GM19025 (cell line): ENCODE measurements around the gene RAB21.
"Not testable (repeated sequence)": the region's sequence is repeated elsewhere in the genome, so short reads cannot be mapped to it uniquely, and the experiment has no call there.

Experiments
- ATAC-seq: cut with Tn5 transposase; IDR thresholded peaks from one replicate; pipeline ENCODE4 v1.9.1; 2021; ENCODE audit warnings: mild to moderate bottlenecking, low read depth, moderate library complexity; ENCODE audit not compliant: unreplicated experiment

Gene RAB21

GRCh38 chr12:71791473-71792150 lies 36.9 kb downstream of the RAB21 start:
- ATAC-seq: no peak

DNA sequence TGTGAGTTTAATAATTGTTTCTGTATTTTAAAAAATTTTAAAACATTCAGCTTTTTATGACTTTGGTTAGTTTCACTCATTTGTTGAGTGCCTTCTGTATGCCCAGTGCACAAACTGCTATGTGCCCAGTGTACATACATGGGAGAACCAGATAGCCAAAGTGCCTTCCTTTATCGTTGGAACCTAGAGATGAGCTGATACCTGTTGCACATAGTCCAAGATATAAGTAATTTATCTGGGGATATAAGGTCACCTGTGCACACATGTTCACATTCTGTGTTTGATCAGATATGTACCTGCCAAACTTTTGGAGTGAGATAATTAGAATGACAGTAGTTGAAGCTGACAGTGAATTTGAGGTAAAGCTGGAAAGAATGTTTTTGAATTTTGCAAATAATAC lies 37.9 kb downstream of the RAB21 start:
- no peak for ATAC-seq

GRCh38 chr12:71795901-71796300 lies 41.2 kb downstream of the RAB21 start:
- ATAC-seq: no peak

DNA sequence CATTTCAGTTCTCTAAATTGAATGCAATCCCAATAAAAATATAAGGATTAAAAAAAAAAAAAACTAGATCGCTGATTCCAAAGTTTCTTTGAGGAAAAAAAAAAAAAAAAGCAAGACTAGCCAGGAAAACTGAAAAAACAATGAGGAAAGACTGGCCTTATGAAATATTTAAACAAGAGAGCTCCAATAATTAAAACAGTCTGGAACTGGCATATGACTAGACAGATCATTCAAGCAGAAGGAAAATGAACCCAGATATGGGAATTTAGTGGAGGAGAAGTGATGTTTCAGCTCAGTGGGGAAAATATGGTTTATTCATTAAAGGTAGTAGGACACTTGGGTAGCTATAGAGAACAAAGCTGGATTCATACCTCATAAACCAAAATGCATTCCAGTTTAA lies 42.9 kb downstream of the RAB21 start:
- no peak for ATAC-seq

- ATAC-seq: no peak
These were observed 44.4 kb downstream of the RAB21 start for GRCh38 chr12:71799106-71799505.

- no peak for ATAC-seq
These were observed 45.5 kb downstream of the RAB21 start for GRCh38 chr12:71800177-71800576.

DNA sequence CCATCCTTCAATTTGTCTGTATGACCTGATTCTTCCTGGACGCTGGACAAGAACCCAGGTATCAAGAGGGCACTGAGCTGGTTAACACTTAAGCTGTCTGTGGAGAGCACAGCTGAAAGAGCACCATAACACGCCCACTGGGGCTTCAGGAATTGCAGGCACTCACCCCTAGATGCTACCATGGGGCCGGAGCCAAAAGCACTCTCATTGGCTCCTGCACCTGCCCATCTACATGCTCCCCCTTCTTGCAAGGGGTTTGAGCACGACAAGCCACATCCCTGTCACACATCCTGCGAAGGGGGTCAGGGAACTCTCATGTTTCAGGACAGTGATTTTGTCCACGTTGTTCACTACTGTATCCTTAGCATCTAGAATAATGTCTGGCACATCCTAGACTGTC lies 49.8 kb downstream of the RAB21 start:
- no peak for ATAC-seq

GRCh38 chr12:71810921-71811320 lies 56.3 kb downstream of the RAB21 start:
- ATAC-seq: no peak

DNA sequence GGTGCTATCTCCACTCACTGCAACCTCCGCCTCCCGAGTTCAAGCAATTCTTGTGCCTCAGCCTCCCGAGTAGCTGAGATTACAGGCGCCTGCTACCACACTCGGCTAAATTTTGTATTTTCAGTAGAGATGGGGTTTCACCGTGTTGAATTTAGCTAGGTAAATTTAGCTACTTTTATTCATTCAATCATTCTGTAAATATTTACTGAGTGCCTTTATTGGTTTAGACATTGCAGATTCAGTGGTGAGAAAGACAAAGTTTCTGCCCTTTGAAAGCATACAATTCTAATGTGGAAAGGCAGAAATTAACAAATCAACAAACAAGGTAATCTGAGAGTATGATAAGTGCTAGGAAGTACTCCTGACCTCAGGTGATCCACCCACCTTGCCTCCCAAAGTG lies 60.6 kb downstream of the RAB21 start:
- ATAC-seq: not testable (repeated sequence)

- not testable (repeated sequence) for ATAC-seq
These were observed 67.4 kb downstream of the RAB21 start for GRCh38 chr12:71822088-71822487.

DNA sequence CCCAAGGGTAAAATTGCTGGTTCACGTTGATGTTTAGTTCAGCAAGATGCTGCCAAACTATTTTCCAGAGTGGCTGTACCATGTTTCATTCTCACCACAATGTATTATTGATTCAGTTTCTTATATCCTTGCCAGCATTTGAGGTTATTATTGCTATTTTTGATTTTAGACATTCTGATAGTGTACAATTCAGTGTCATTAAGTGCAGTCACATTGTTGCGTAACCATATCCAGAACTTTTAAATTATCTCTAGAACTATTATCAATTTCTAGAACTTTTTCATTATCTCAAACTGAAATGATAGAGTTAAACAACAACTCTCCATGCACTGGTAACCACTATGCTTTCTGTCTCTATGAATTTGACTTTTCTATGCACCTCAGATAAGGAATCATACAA lies 74.2 kb downstream of the RAB21 start:
- no peak for ATAC-seq

DNA sequence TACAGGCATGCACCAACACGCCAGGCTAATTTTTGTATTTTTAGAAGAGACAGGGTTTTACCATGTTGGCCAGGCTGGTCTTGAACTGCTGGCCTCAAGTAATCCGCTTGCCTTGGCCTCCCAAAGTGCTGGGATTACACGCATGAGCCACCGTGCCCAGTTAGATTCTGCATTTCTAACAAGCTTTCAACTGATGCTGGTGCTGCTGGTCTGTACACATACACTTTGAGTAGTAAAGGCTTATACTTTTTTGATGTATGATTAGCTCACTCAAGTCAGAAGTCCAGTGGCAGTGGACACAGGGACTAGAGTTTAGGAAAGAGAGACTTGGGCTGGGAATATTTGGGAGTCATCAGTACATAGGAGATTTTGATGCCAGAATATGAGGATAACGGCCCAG lies 82.7 kb downstream of the RAB21 start:
- no peak for ATAC-seq

- ATAC-seq: no peak
These were observed 83.6 kb downstream of the RAB21 start for GRCh38 chr12:71838231-71838630.

- no peak for ATAC-seq
These were observed 84.0 kb downstream of the RAB21 start for GRCh38 chr12:71838676-71839075.

- ATAC-seq: no peak
These were observed 85.7 kb downstream of the RAB21 start for GRCh38 chr12:71840231-71840847.

- ATAC-seq: no peak
These were observed 91.8 kb downstream of the RAB21 start for GRCh38 chr12:71846322-71846940.

DNA sequence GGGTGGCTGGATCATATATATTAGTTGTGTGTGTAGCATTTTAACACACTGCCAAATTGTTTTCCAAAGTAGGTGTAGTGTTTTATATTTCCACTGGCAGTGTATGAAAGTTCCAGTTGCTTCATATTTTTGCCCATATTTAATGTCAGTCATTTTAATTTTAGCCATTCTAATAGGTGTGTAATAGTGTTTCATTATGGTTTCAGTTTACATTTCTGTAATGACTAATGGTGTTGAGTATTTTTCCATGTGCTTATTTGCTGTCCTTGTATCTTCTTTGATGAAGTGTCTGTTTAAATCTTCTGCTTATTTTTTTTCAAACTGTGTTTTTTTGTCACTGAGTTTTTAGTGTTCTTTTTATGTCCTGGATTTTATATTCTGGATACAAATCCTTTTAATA lies 93.5 kb downstream of the RAB21 start:
- no peak for ATAC-seq

GRCh38 chr12:71849109-71849851 lies 94.6 kb downstream of the RAB21 start:
- no peak for ATAC-seq
